Stimulated activated naive CD8-positive, alpha-beta T cell treated with anti-CD3 and anti-CD28 coated beads, Interleukin-15, amount 100 ng/mL, for 72 hours (primary cell): Measurements from ENCODE around the gene CADM2.
"Not testable (repeated sequence)": the region's sequence is repeated elsewhere in the genome, so short reads cannot be mapped to it uniquely, and the experiment has no call there.

Experiments used
- ATAC-seq: fragments of 150-1000 bp; cut with Tn5 transposase; 2 replicates; pipeline ENCODE4 v1.10.0; 2021; ENCODE audit warnings: mild to moderate bottlenecking, moderate library complexity
- DNase-seq, 2 donors: peaks; one replicate each; pipeline ENCODE4 v3.0.0; 2021 to 2022
- H3K27ac Mint-ChIP-seq, 2 donors: one replicate each; pipeline ENCODE4 v1.8.0; 2022; ENCODE audit warnings: mild to moderate bottlenecking in 2 of 2, mixed read lengths in 2 of 2, moderate library complexity in 2 of 2
- H3K27me3 Mint-ChIP-seq: one replicate; pipeline ENCODE4 v1.8.0; 2022; ENCODE audit warnings: mixed read lengths
- H3K4me1 Mint-ChIP-seq: one replicate; pipeline ENCODE4 v1.8.0; 2022; ENCODE audit warnings: mild to moderate bottlenecking, mixed read lengths
- H3K4me3 Mint-ChIP-seq, 2 donors: one replicate each; pipeline ENCODE4 v1.8.0; 2022; ENCODE audit warnings: mild to moderate bottlenecking in 2 of 2, mixed read lengths in 2 of 2, moderate library complexity in 1 of 2
- H3K9me3 Mint-ChIP-seq, 2 donors: one replicate each; pipeline ENCODE4 v1.8.0; 2022; ENCODE audit warnings: mixed read lengths in 2 of 2

Gene CADM2

GRCh38 chr3:85989581-85989980 is 1030.8 kb downstream of the CADM2 start:
- not testable (repeated sequence) for H3K4me3 Mint-ChIP-seq, H3K9me3 Mint-ChIP-seq, H3K27me3 Mint-ChIP-seq, H3K4me1 Mint-ChIP-seq, H3K27ac Mint-ChIP-seq, DNase-seq, ATAC-seq

DNA sequence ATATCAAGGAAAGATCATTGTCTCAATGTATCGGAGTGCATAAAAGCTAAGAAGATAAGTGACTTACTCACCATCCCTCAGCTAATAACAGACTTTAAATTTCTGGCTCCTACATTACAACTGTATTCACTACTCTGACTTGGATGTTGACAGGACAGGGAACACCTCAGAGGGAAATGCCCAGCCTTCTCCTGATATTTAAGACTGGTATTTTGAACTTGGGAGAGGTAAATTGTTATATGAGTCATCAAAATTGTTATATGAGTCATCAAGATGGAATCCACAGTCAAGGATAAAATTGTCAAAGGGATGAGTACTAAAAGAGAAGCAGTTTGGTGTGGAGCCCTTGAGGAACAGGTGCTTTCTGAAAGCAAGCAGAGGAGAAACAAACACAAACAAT is 1070.8 kb downstream of the CADM2 start:
- H3K4me3 Mint-ChIP-seq: no peak overlapping the region
- H3K27ac Mint-ChIP-seq: no peak overlapping the region
- DNase-seq: no peak
- H3K4me1 Mint-ChIP-seq: no peaks in the 10 kb centered on the region
- ATAC-seq: no peak
- H3K27me3 Mint-ChIP-seq: no peaks in the 10 kb centered on the region
- H3K9me3 Mint-ChIP-seq: peaks cover 0 to 4% of the 10 kb centered on the region in 2 donors

- Mint-ChIP-seq H3K27me3 (no peaks in the 10 kb centered on the region), H3K27ac (no peak overlapping the region), H3K4me3 (no peak overlapping the region), H3K4me1 (no peaks in the 10 kb centered on the region), H3K9me3 (peaks cover 6 to 24% of the 10 kb centered on the region in 2 donors)
- DNase-seq (no peak), ATAC-seq (no peak)
Measured at GRCh38 chr3:86037916-86038315, 1079.1 kb downstream of the CADM2 start.

DNA sequence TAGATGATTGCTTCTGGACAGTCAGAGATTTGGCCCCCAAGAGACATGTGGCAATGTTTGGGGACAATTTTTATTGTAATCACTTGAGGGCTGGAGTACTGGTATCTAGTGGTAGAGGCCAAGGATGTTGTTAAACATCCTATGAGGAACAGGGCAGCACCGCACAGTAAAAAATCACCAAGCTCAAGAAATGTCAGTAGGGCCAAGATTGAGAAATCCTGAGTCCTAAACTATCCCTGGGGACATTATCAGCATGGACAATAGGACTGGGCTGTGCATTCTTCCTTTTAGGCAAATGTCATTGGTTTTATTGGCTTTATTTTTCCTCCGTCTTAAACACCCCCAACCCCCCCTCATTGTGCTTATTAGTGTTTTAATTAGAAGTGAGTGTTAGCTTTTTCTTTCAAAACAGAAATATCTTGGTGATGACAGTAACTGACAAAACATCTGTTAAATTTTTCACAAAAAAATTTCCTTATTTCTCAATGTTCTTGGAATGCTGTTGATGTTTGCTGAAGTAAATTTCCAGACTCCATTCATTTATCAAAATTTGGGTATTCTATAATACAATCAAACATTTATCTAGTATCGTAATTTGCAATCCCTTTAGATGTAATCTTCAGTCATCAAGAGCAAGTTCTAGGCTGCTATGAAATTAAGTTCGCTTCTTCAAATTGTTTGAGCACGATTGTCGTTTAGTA is 1087.8 kb downstream of the CADM2 start:
- Mint-ChIP-seq H3K27ac (no peak overlapping the region), H3K4me1 (no peaks in the 10 kb centered on the region), H3K4me3 (no peak overlapping the region), H3K27me3 (no peaks in the 10 kb centered on the region), H3K9me3 (peaks cover 6 to 13% of the 10 kb centered on the region in 2 donors)
- ATAC-seq (no peak), DNase-seq (no peak)

GRCh38 chr3:86047161-86047560 is 1088.4 kb downstream of the CADM2 start:
- Mint-ChIP-seq H3K4me1 (no peaks in the 10 kb centered on the region), H3K9me3 (peaks cover 6 to 8% of the 10 kb centered on the region in 2 donors), H3K27ac (no peak overlapping the region), H3K4me3 (no peak overlapping the region), H3K27me3 (no peaks in the 10 kb centered on the region)
- ATAC-seq (no peak), DNase-seq (no peak)

DNA sequence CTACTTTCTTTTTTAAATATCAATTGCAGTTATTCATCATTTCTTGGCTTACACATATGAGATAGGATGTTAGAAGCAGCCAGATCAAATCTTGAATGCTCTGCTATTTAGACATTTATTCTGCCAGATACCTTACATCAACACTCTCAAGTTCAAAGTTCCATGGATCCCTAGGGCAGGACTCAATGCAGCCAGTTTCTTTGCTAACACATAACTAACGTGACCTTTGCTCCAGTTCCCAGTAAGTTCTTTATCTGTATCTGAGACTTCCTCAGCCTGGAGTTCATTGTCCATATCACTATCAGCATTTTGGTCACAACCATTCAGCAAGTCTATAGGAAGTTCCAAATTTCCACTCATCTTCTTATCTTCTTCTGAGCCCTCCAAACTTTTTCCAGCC is 1092.3 kb downstream of the CADM2 start:
- no peak overlapping the region for H3K4me3 Mint-ChIP-seq
- peaks cover 6 to 7% of the 10 kb centered on the region in 2 donors for H3K9me3 Mint-ChIP-seq
- no peaks in the 10 kb centered on the region for H3K27me3 Mint-ChIP-seq
- no peak for DNase-seq
- H3K4me1 Mint-ChIP-seq: no peaks in the 10 kb centered on the region
- no peak for ATAC-seq
- no peak overlapping the region for H3K27ac Mint-ChIP-seq

- Mint-ChIP-seq H3K27ac (no peak overlapping the region), H3K4me3 (no peak overlapping the region), H3K27me3 (no peaks in the 10 kb centered on the region), H3K9me3 (peaks cover 0 to 6% of the 10 kb centered on the region in 2 donors), H3K4me1 (no peaks in the 10 kb centered on the region)
- no peak for DNase-seq
- ATAC-seq: no peak
Measured at GRCh38 chr3:86056032-86056431, 1097.2 kb downstream of the CADM2 start.

DNA sequence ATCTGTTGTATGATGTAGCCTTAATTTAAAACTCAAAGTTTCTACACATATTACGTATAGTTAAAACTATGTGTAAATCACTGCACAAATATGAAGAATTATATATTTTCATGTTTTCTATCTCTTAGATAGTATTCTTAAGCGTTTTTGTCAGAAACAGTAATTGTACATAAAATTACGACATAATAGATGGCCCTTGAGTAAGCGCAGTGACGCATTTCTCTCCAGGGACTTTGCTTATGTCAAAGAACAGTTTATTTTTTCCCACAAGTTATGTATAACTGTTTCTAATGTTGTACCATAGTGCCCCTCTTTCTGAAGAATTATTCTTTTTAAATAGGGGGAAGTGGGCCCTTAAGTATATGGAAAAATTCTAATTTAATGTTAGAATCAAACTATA is 1098.2 kb downstream of the CADM2 start:
- Mint-ChIP-seq H3K27ac (no peak overlapping the region), H3K27me3 (no peaks in the 10 kb centered on the region), H3K4me3 (no peak overlapping the region), H3K4me1 (no peaks in the 10 kb centered on the region), H3K9me3 (no peaks in the 10 kb centered on the region)
- ATAC-seq (no peak), DNase-seq (no peak)

DNA sequence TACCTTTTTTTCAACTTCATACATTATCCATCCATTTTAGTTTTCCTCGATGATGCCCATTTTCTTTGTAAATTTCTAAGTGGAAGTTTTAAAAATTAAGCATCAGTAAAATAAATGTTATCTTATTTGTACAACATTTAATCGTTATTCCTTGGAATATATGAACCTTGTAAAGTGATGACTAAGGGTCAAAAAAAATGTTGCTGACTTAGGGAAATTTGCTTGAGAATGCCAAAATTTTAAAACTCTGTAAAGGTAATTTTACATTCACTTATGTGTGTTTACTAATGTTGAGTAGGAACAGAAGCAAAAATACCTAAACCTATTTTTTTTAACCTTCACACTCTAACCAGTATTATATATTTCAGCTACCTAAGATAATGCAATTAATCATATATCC is 1115.0 kb downstream of the CADM2 start:
- Mint-ChIP-seq H3K27me3 (no peaks in the 10 kb centered on the region), H3K4me3 (no peak overlapping the region), H3K27ac (no peak overlapping the region), H3K4me1 (no peaks in the 10 kb centered on the region), H3K9me3 (peaks cover 0 to 6% of the 10 kb centered on the region in 2 donors)
- DNase-seq: no peak
- ATAC-seq: no peak

DNA sequence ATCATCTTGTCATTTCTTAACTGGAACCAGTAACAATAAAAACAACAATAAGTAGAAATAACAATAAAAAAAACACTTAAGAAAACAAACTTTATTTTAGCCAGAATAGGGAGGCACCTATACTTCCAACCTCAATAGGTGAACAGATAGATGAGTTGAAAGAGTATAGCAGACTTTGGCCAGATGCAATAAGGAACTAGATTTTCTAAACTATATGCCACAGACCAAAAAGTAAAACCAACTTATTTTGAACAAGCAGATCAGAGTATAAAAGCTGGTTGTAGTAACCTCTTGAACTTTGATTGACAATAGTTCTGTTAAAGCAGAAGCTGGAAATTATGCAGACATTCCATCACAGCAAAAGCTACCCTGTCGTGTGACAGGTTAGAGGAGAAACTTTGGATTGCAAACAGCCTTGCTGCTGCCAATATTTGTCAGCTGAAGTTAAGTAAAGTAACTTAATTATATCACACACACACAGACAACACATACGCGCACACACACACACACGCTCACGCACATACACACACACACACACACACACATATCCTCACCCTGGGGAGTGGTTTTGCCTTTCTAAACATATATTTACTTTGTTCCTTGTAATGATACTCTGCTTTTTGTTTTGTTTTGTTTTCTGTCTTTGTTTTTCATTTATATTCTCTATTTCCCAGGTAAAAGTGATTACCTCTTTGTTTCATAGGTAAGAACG is 1128.5 kb downstream of the CADM2 start:
- Mint-ChIP-seq H3K4me1 (no peaks in the 10 kb centered on the region), H3K27me3 (no peaks in the 10 kb centered on the region), H3K27ac (no peak overlapping the region), H3K4me3 (no peak overlapping the region), H3K9me3 (peaks cover 11 to 35% of the 10 kb centered on the region in 2 donors)
- ATAC-seq: no peak
- no peak for DNase-seq

GRCh38 chr3:86104154-86104553 is 1145.4 kb downstream of the CADM2 start:
- no peak for DNase-seq
- Mint-ChIP-seq H3K9me3 (peaks cover 12 to 46% of the 10 kb centered on the region in 2 donors), H3K27ac (no peak overlapping the region), H3K4me3 (no peak overlapping the region), H3K27me3 (no peaks in the 10 kb centered on the region), H3K4me1 (no peaks in the 10 kb centered on the region)
- no peak for ATAC-seq

GRCh38 chr3:86109434-86109833 is 1150.6 kb downstream of the CADM2 start:
- Mint-ChIP-seq H3K4me1 (no peaks in the 10 kb centered on the region), H3K4me3 (no peak overlapping the region), H3K27me3 (no peaks in the 10 kb centered on the region), H3K27ac (no peak overlapping the region), H3K9me3 (peaks cover 22 to 24% of the 10 kb centered on the region in 2 donors)
- ATAC-seq (no peak), DNase-seq (no peak)
